ENCODE measurements around the gene WASF1.

Gene WASF1

GRCh38 chr6:110188791-110189190 lies 9.3 kb upstream of the WASF1 start:
- H3K4me3 ChIP-seq (ENCODE audit: low read depth, low read length) = no peak overlapping the region
- TF ChIP-seq, protein P1, sequence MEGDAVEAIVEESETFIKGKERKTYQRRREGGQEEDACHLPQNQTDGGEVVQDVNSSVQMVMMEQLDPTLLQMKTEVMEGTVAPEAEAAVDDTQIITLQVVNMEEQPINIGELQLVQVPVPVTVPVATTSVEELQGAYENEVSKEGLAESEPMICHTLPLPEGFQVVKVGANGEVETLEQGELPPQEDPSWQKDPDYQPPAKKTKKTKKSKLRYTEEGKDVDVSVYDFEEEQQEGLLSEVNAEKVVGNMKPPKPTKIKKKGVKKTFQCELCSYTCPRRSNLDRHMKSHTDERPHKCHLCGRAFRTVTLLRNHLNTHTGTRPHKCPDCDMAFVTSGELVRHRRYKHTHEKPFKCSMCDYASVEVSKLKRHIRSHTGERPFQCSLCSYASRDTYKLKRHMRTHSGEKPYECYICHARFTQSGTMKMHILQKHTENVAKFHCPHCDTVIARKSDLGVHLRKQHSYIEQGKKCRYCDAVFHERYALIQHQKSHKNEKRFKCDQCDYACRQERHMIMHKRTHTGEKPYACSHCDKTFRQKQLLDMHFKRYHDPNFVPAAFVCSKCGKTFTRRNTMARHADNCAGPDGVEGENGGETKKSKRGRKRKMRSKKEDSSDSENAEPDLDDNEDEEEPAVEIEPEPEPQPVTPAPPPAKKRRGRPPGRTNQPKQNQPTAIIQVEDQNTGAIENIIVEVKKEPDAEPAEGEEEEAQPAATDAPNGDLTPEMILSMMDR (IDR thresholded peaks at IDR 0.05; ENCODE audit: low read depth, low read length, missing control alignments) = no peak
- DNase-seq (ENCODE audit: low read depth) = no peak

- H3K4me3 ChIP-seq (ENCODE audit: low read depth, low read length) = no peak overlapping the region; the same call in 1 of the 2 replicates
- no peak for DNase-seq (ENCODE audit: low read depth)
- TF ChIP-seq, protein P1 (IDR thresholded peaks at IDR 0.05; ENCODE audit: low read depth, low read length, missing control alignments) = no peak
Observed at GRCh38 chr6:110185879-110186278, 6.4 kb upstream of the WASF1 start.

GRCh38 chr6:110183292-110183885 lies 3.9 kb upstream of the WASF1 start:
- H3K4me3 ChIP-seq (ENCODE audit: low read depth, low read length) = no peak overlapping the region
- DNase-seq (ENCODE audit: low read depth) = no peak
- TF ChIP-seq, protein P1 (IDR thresholded peaks at IDR 0.05; ENCODE audit: low read depth, low read length, missing control alignments) = no peak

DNA sequence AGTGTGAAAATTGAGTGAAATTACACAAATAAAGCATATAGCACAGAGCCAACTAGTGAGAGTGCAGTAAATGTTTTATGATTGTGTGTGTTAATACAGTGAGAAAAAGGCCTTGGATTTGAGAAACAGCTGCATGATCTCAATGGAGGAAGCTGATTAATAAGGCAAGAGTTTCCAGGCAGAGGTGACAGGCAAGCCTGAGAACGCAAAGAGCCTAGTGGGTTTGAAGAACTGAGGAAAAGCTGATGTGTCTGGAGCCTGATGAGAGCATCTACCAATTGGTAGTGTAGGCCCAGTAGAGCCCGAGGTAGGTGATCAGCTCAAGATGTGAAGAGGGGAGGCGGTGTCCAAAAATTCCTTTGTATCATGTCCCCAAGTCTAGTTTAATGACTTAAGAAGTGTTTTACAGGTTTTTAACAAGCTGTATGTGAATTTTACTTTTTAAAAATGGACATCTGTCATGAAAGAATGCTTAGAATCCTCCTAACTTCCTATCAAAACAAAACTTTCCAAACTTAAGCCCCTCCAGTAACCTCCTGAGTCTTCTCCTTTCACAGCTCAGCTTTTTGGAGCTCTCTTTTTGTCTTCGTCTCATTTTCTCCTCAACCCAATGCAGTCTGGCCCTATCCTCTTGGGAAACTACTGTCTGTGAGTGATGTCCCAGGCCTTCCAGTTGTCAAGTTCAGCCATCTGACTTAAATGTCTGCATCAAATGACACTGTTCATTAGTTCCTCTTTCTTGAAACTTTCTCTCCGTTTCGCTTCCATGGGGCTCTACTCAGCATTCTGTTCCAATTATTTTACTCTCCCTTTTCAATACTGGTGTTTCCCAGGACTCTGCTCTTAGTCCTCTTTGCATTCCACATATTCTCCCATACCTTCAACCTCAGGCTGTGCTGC lies 1.9 kb upstream of the WASF1 start:
- H3K4me3 ChIP-seq (ENCODE audit: low read depth, low read length) = peak overlapping the region; percentile 85
- no peak for DNase-seq (ENCODE audit: low read depth)
- TF ChIP-seq, protein P1 (IDR thresholded peaks at IDR 0.05; ENCODE audit: low read depth, low read length, missing control alignments) = no peak

GRCh38 chr6:110180228-110181008 lies 948 bp upstream of the WASF1 start, which contains the start of gene CDC40:
TSS of gene CDC40 (plus strand) at chr6:110180427. CDS start at chr6:110180445, 18 bp downstream.
- H3K4me3 ChIP-seq (ENCODE audit: low read depth, low read length) = peak within 1 kb of the TSS; percentile 85
- no peak for DNase-seq (ENCODE audit: low read depth)
- TF ChIP-seq, protein P1 (IDR thresholded peaks at IDR 0.05; ENCODE audit: low read depth, low read length, missing control alignments) = no peak

GRCh38 chr6:110178626-110179405 lies 654 bp downstream of the WASF1 start:
- peak overlapping the region; percentile 76 for H3K4me3 ChIP-seq (ENCODE audit: low read depth, low read length)
- no peak for DNase-seq (ENCODE audit: low read depth)
- TF ChIP-seq, protein P1 (IDR thresholded peaks at IDR 0.05; ENCODE audit: low read depth, low read length, missing control alignments) = peak; percentile 42
